ENCODE results near the gene ANO1. TPM values are rescaled to one million over a fixed set of nuclear protein-coding genes. Genes with fewer than 3 reads are reported as not detected.
A peak's percentile ranks its signal among the peaks of the same experiment; 100 is the strongest.
"Not testable (repeated sequence)": the region's sequence is repeated elsewhere in the genome, so short reads cannot be mapped to it uniquely, and the experiment has no call there.

The ANO1 gene
- total RNA-seq, 1 donor from 2014 or later, result 36.7 TPM

DNA sequence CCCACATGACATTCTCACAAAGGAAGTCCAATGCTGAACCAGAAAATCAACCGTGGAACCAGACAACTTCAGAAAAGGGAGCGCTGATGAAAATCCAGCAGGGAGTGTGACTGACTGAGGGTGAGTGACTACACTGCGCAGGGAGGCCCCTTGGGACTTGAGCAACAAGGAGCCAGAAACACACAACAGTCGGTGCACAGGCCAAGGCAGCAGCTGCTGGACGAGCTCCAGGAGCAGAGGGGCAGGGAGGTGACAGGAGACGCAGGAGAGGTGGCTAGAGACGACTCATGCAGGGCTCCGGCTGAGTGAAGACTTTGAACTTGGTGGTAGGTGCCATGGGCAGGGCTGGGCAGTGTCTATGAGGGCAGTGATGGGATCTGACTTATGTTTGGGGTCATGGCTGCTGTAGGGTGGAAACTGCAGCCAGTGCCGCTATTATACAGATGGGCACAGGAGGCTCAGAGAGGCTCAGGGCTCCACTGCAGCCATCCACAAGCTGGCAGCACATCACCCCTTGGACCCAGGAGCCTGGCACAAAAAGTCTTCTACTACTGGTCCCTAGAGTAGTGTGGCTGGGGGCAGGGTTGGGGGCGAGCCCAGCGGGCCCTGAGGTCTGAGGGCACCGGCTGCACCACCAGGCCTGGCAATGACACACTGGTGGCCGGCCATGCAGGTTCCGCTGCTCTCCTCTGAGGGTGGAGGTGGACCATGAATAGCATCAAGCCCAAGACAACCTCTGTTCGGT lies 114.7 kb downstream of the ANO1 start:
- DNase-seq, result peak; percentile 33

GRCh38 chr11:70193411-70194292 lies 115.5 kb downstream of the ANO1 start:
- DNase-seq, result no peak

GRCh38 chr11:70194792-70195791 lies 117.0 kb downstream of the ANO1 start:
- no peak for DNase-seq

- no peak for DNase-seq
Measured at GRCh38 chr11:70200212-70200844, 122.2 kb downstream of the ANO1 start.

DNA sequence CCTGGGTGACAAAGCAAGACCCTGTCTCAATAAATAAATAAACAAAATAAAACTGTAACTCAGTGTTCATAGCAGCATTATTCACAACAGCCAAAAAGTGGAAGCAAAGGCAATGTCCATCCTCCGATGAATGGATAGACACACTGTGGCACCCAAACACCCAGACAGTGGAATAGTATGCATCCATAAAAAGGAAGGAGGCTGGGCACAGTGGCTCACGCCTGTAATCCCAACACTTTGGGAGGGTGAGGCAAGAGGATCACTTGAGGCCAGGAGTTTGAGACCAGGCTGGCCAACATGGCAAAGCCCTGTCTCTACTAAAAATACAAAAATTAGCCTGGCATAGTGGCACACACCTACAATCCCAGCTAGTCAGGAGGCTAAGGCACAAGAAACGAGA lies 122.9 kb downstream of the ANO1 start:
- DNase-seq, result not testable (repeated sequence)

DNA sequence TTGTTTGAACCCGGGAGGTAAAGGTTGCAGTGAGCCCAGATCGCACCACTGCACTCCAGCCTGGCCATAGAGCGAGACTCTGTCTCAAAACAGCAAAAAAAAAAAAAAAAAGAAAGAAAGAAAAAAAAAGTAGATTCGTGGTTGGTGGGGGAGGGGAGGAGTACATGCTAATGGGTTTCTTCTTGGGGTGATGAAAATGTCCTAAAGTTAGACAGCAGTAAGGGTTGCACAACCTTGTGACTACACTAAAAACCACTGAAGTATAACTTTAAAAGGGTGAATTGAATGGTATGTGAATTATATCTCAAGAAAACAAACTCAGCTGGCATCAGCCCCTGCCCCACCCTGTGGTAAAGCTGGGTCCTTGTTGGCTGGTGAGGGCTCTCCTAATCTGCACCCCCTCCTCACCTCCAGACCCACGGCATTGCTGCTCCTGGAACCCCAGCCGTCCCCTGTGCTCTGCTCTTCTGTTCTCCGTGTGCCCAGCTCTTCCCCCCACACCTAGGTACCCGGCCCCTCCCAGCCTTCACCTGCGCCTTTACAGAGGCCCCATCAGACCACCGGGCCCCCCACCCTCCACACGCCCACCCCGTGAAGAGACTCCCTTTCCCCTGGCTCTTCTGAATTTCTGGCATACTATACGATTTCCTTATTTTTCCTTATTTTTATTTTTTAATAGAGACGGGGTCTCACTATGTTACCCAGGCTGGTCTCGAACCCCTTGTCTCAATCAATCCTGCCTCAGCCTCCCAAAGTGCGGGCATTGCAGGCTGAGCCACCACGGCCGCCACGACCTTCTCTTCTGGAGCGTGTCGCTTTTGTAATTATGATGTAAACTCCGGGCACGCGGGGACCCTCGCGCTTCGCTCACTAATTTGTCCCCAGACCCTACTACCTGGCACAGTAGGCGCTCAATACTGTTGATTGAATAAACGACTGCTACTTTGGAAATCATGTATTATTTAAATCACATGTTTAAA lies 124.1 kb downstream of the ANO1 start:
- DNase-seq, result no peak

DNA sequence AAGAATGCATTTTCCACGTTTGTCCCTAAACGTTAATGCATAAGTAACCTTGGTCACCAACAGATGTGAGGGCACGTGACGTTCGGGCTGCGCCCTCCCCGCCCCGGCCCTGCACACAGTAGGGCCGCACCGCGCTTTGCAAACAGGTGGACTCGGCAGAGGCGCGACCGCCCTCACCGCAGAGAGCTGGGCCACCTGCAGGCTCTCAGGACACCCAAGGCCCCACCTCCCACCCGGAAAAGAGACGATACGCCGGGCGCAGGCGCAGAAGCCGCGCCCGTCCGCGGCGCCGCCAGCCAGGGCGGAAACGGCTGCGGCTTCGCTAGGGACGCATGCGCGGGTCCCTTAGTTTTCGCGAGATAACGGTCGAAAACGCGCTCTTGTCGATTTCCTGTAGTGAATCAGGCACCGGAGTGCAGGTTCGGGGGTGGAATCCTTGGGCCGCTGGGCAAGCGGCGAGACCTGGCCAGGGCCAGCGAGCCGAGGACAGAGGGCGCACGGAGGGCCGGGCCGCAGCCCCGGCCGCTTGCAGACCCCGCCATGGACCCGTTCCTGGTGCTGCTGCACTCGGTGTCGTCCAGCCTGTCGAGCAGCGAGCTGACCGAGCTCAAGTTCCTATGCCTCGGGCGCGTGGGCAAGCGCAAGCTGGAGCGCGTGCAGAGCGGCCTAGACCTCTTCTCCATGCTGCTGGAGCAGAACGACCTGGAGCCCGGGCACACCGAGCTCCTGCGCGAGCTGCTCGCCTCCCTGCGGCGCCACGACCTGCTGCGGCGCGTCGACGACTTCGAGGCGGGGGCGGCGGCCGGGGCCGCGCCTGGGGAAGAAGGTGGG lies 125.0 kb downstream of the ANO1 start, which contains the start of gene FADD:
FADD (plus strand) TSS at position 377 of the 831 bp plus-strand sequence; CDS start at position 541, 164 bp downstream.
- DNase-seq, result peak; percentile 97

- peak; percentile 62 for DNase-seq
Measured at GRCh38 chr11:70203751-70204465, 125.8 kb downstream of the ANO1 start.

DNA sequence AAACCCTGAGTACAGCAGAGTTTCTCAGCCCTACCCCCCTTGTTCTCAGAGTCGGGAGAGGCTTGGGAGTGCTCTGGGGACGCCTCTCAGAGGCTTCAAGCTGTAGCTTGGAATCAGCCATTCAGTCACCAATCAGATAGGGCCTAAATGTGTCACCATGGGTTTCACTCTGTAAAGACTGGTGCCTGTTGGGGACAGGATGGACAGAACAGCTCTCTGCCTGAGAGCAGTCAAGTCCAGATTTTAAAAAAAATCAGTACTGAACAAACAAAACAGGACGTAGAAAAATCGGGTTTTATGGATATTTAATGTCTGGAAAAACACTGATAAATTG lies 126.3 kb downstream of the ANO1 start:
- DNase-seq, result no peak

GRCh38 chr11:70205049-70205725 lies 127.1 kb downstream of the ANO1 start:
- DNase-seq, result no peak

GRCh38 chr11:70205766-70206165 lies 127.6 kb downstream of the ANO1 start:
- DNase-seq, result no peak

- no peak for DNase-seq
Measured at GRCh38 chr11:70206226-70206981, 128.3 kb downstream of the ANO1 start.

GRCh38 chr11:70206982-70207376 lies 128.9 kb downstream of the ANO1 start:
- no peak for DNase-seq

GRCh38 chr11:70207531-70208131 lies 129.5 kb downstream of the ANO1 start:
- DNase-seq, result no peak

DNA sequence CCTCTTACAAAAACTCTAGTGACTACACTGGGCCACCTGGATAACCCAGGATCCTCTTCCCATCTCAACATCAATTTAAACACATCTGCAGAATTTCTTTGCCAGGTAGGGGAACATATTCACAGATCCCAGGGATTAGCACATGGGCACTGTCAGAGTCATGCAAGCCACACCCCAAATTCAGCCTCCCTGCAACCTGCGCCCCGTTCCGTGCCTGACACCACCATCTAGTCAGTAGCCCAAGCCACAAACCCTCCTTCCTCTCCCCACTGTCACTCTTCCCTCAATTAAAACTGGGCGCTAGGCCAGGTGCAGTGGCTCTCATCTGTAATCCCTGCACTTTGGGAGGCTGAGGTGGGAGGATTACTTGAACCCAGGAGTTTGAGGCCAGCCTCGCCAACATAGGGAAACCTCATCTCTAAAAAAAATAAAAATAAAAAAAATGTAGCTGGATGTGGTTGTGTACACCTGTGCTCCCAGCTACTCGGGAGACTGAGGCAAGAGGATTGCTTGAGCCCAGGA lies 131.3 kb downstream of the ANO1 start:
- no peak for DNase-seq

- no peak for DNase-seq
Measured at GRCh38 chr11:70210051-70210501, 132.0 kb downstream of the ANO1 start.

GRCh38 chr11:70210530-70210929 lies 132.4 kb downstream of the ANO1 start:
- DNase-seq, result no peak
